Upper lobe of left lung (tissue), 6 donors: Measurements from ENCODE around the gene TXN2. TPM values are rescaled to one million over a fixed set of nuclear protein-coding genes. Genes with fewer than 3 reads are reported as not detected.

Source experiments
- ATAC-seq, 2 donors: fragments of 200-7000 bp; cut with Tn5 transposase; one replicate each; pipeline ENCODE4 v1.9.1; 2022; ENCODE audit warnings: mild to moderate bottlenecking in 2 of 2, moderate library complexity in 2 of 2; ENCODE audit not compliant: low FRiP score in 2 of 2
- DNase-seq, 2 donors: peaks; one replicate each; pipeline ENCODE4 v3.0.0-alpha.2; 2019 to 2020
- H3K27ac ChIP-seq, 4 donors: fragments of 200-600 bp; sonication (generic); one replicate each; pipeline ENCODE4 v1.5.1; 2016 to 2019
- H3K27me3 ChIP-seq, 4 donors: fragments of 200-600 bp; sonication (generic); one replicate each; pipeline ENCODE4 v1.5.1; 2017 to 2019
- H3K36me3 ChIP-seq, 4 donors: fragments of 200-600 bp; sonication (generic); one replicate each; pipeline ENCODE4 v1.5.1; 2016 to 2019
- H3K4me1 ChIP-seq, 4 donors: fragments of 200-600 bp; sonication (generic); one replicate each; pipeline ENCODE4 v1.5.1; 2018 to 2019
- H3K4me3 ChIP-seq, 4 donors: fragments of 200-600 bp; sonication (generic); one replicate each; pipeline ENCODE4 v1.5.1; 2017 to 2019; ENCODE audit warnings: mild to moderate bottlenecking in 2 of 4, moderate library complexity in 1 of 4
- H3K9me3 ChIP-seq, 4 donors: fragments of 200-600 bp; sonication (generic); one replicate each; pipeline ENCODE4 v1.5.1; 2018 to 2019
- CTCF ChIP-seq, 6 experiments: fragments of 450-650 bp in 4 of 6; fragments of 200-600 bp in 2 of 6; sonication (generic) in 2 of 6; IDR thresholded peaks; one replicate each; pipeline ENCODE4 v1.5.1; 2016 to 2019; ENCODE audit warnings: antibody characterized with exemption in 6 of 6
- EP300 ChIP-seq, 4 donors: sonication (generic); formaldehyde crosslinking; IDR thresholded peaks; one replicate each; pipeline ENCODE4 v1.5.1; 2017; ENCODE audit warnings: antibody characterized with exemption in 4 of 4, control low read depth in 2 of 4
- POLR2A ChIP-seq, 4 donors: fragments of 450-650 bp; IDR thresholded peaks; one replicate each; pipeline ENCODE4 v1.5.1; 2016 to 2017; ENCODE audit warnings: antibody characterized with exemption in 4 of 4, mild to moderate bottlenecking in 2 of 4
- POLR2AphosphoS5 ChIP-seq, 2 donors: sonication (generic); formaldehyde crosslinking; IDR thresholded peaks; one replicate each; pipeline ENCODE4 v1.5.1; 2017; ENCODE audit warnings: antibody characterized with exemption in 2 of 2
- WGBS, 2 donors: methylation state at CpG; one replicate each; pipeline ENCODE4 v1.1.5; 2017 to 2018; 5-methylcytosine and 5-hydroxymethylcytosine counted together
- total RNA-seq, 6 donors: library from RNA; depleted of rRNA in 4 of 6; stranded (reverse); fragments of >200 nt in 4 of 6; gene quantifications; one replicate each; pipeline versions ENCODE4 v1.1.0 to v1.2.1, GENCODE V29; 2016 to 2021
- donor health status: DM: no; HTN: no; CAD: no; lungs with moderate emphysema.
- donor health status: DM: no; HTN: yes; CAD: no; lungs with severe emphysema.

Gene TXN2
- total RNA-seq, 6 donors from 2014 or later, result 30.4 to 69.5 (median 53.6) TPM

GRCh38 chr22:36491155-36491554 is 9.7 kb upstream of the TXN2 start:
- peaks cover 0 to 12% (median 3%) of the 10 kb centered on the region in 4 donors for H3K4me1 ChIP-seq
- peaks cover 0 to 21% (median 5%) of the 10 kb centered on the region in 4 donors for H3K36me3 ChIP-seq
- no peak for ATAC-seq
- TF ChIP-seq POLR2AphosphoS5 (IDR thresholded peaks at IDR 0.05) (no peak), EP300 (IDR thresholded peaks at IDR 0.05) (no peak), CTCF (IDR thresholded peaks at IDR 0.05) (no peak), POLR2A (IDR thresholded peaks at IDR 0.05) (no peak)
- H3K4me3 ChIP-seq, result no peak overlapping the region
- no peak for DNase-seq
- H3K9me3 ChIP-seq, result no peaks in the 10 kb centered on the region
- no peaks in the 10 kb centered on the region for H3K27me3 ChIP-seq
- WGBS, 2 donors, result 94% methylated on average over 7 of the region's 7 CpGs
- H3K27ac ChIP-seq, result no peak overlapping the region

GRCh38 chr22:36486619-36487384 is 5.4 kb upstream of the TXN2 start:
- H3K4me3 ChIP-seq, result no peak overlapping the region
- H3K4me1 ChIP-seq, result peaks cover 4 to 7% (median 4%) of the 10 kb centered on the region in 4 donors
- TF ChIP-seq CTCF (IDR thresholded peaks at IDR 0.05), result peak; percentile 22 to 68 (median 58)
- no peak for TF ChIP-seq POLR2A (IDR thresholded peaks at IDR 0.05)
- ATAC-seq (no peak), DNase-seq (no peak)
- no peaks in the 10 kb centered on the region for H3K27me3 ChIP-seq
- WGBS, 2 donors, result 89 to 90% methylated on average over 13 of the region's 13 CpGs
- H3K36me3 ChIP-seq, result peaks cover 0 to 13% (median 5%) of the 10 kb centered on the region in 4 donors
- H3K27ac ChIP-seq, result no peak overlapping the region
- no peaks in the 10 kb centered on the region for H3K9me3 ChIP-seq

DNA sequence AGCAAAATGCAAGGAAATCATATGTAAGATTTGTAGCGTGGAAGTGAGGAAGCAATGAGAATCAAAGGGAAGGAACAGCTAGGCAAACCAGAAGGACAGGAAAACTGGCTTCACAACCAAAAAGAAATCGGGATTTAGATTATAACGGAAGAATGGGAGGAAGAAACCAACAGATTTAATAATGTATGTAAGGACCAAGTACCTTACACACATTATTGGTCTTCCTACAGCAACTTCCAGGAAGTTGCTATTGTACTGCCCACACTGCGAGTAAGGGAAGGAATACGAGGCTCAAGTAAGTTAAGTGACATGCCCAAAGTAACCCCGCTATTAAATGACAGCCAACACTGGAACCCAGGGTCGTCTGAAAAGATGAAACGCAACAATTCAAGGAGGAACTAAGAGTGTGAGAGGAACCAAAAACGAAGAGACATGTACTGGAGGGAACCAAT is 473 bp downstream of the TXN2 start:
- H3K4me3 ChIP-seq, result peak overlapping the region; percentile 66 to 85 (median 74)
- TF ChIP-seq POLR2AphosphoS5 (IDR thresholded peaks at IDR 0.05) (no peak), POLR2A (IDR thresholded peaks at IDR 0.05) (no peak), CTCF (IDR thresholded peaks at IDR 0.05) (no peak), EP300 (IDR thresholded peaks at IDR 0.05) (no peak)
- H3K36me3 ChIP-seq, result peaks cover 9 to 36% (median 28%) of the 10 kb centered on the region in 4 donors
- peak in 1 of 2 donors; percentile 81 for ATAC-seq
- no peaks in the 10 kb centered on the region for H3K27me3 ChIP-seq
- no peaks in the 10 kb centered on the region for H3K9me3 ChIP-seq
- peak overlapping the region; percentile 96 to 98 (median 98) for H3K27ac ChIP-seq
- DNase-seq, result no peak
- WGBS, 2 donors, result 9 to 11% methylated on average over 9 of the region's 9 CpGs
- H3K4me1 ChIP-seq, result peaks cover 14 to 22% (median 14%) of the 10 kb centered on the region in 4 donors

DNA sequence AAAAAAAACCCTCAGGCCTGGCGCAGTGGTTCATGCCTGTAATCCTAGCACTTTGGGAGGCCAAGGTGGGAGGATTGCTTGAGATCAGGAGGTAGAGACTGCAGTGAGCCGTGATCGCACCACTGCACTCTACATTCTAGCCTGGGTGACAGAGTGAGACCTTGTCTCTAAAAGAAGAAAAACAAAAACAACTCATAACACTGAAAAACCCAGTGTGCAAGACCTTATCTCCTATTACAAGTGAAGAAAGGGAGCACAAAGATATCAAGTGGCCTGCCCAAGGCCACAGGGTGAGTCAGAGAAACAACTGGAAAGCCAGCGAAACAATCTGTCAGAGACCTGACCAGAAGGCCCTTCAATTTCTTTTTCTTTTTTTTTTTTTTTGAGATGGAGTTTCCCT is 2.5 kb downstream of the TXN2 start:
- WGBS, 2 donors, result 96 to 98% methylated on average over 4 of the region's 4 CpGs

More for the DNA sequence above, 2.5 kb downstream of the TXN2 start:
- H3K36me3 ChIP-seq, result peaks cover 28 to 56% (median 42%) of the 10 kb centered on the region in 4 donors
- no peak for DNase-seq
- no peak for ATAC-seq
- no peak overlapping the region for H3K4me3 ChIP-seq
- no peaks in the 10 kb centered on the region for H3K9me3 ChIP-seq
- peaks cover 16 to 30% (median 17%) of the 10 kb centered on the region in 4 donors for H3K4me1 ChIP-seq
- H3K27ac ChIP-seq, result no peak overlapping the region
- no peaks in the 10 kb centered on the region for H3K27me3 ChIP-seq
- TF ChIP-seq POLR2AphosphoS5 (IDR thresholded peaks at IDR 0.05), result no peak
- no peak for TF ChIP-seq CTCF (IDR thresholded peaks at IDR 0.05)
- no peak for TF ChIP-seq EP300 (IDR thresholded peaks at IDR 0.05)
- TF ChIP-seq POLR2A (IDR thresholded peaks at IDR 0.05), result no peak
